PC-9 (cell line): Measurements from ENCODE around the gene MRO. TPM values are rescaled to one million over a fixed set of nuclear protein-coding genes. Genes with fewer than 3 reads are reported as not detected.

ENCODE experiments used
- Bru-seq: library from RNA; stranded (reverse); fragments of 400-500 nt; gene quantifications from one replicate; lab custom pipeline; 2021; lab: Mats Ljungman, UMichigan
- BruChase-seq, 2 experiments: library from RNA; stranded (reverse); fragments of 400-500 nt; gene quantifications; one replicate each; lab custom pipeline; 2021; lab: Mats Ljungman, UMichigan
- BruUV-seq: library from RNA; stranded (reverse); fragments of 400-500 nt; replicated peaks from 2 replicates; lab custom pipeline; 2021; lab: Mats Ljungman, UMichigan
- CTCF ChIA-PET: fragments of 300-600 bp; sonication (Branson Sonifier 250); formaldehyde crosslinking; loops from one replicate; lab custom pipeline; 2022; ENCODE audit warnings: antibody characterized with exemption; lab: Charles Lee
- POLR2A ChIA-PET: fragments of 300-600 bp; sonication (Branson Sonifier 250); formaldehyde crosslinking; loops from one replicate; lab custom pipeline; 2022; ENCODE audit warnings: antibody characterized with exemption; ENCODE audit not compliant: unreplicated experiment; lab: Charles Lee
- DNase-seq, 2 experiments: peaks; one replicate each; pipeline versions ENCODE4 v3.0.0 to v3.0.0-alpha.2; 2015 to 2022; ENCODE audit warnings: mixed read lengths in 1 of 2
- H2AFZ ChIP-seq: fragments of 200-600 bp; sonication (generic); 2 replicates; pipeline ENCODE4 v1.8.1; 2017; ENCODE audit warnings: antibody characterized with exemption
- H3F3A ChIP-seq: fragments of 200-600 bp; sonication (generic); 2 replicates; pipeline ENCODE4 v1.8.1; 2017; ENCODE audit warnings: antibody characterized with exemption, mild to moderate bottlenecking, low read depth; ENCODE audit not compliant: insufficient read depth
- H3K27ac ChIP-seq: fragments of 200-600 bp; sonication (generic); 2 replicates; pipeline ENCODE4 v1.6.1; 2016; ENCODE audit warnings: mixed run types
- H3K27me3 ChIP-seq: fragments of 200-600 bp; sonication (generic); 2 replicates; pipeline ENCODE4 v1.6.1; 2016; ENCODE audit warnings: low read depth, mixed run types; ENCODE audit not compliant: insufficient read depth
- H3K36me3 ChIP-seq: fragments of 200-600 bp; sonication (generic); 2 replicates; pipeline ENCODE4 v1.6.1; 2016; ENCODE audit warnings: low read depth, mixed run types
- H3K4me1 ChIP-seq: fragments of 200-600 bp; sonication (generic); replicated peaks from 2 replicates; pipeline ENCODE4 v1.6.1; 2016; ENCODE audit warnings: mixed run types; ENCODE audit not compliant: insufficient read depth
- H3K4me2 ChIP-seq: fragments of 200-600 bp; sonication (generic); 2 replicates; pipeline ENCODE4 v1.6.1; 2017; ENCODE audit warnings: mixed run types
- H3K4me3 ChIP-seq: fragments of 200-600 bp; sonication (generic); 2 replicates; pipeline ENCODE4 v1.6.1; 2016; ENCODE audit warnings: mixed run types
- H3K79me2 ChIP-seq: fragments of 200-600 bp; sonication (generic); 2 replicates; pipeline ENCODE4 v1.6.1; 2017; ENCODE audit warnings: low read depth, mixed run types
- H3K9me2 ChIP-seq: fragments of 200-600 bp; sonication (generic); 2 replicates; pipeline ENCODE4 v1.8.1; 2017; ENCODE audit warnings: mild to moderate bottlenecking; ENCODE audit not compliant: insufficient read depth
- H3K9me3 ChIP-seq: fragments of 200-600 bp; sonication (generic); 2 replicates; pipeline ENCODE4 v1.8.1; 2016; ENCODE audit warnings: low read depth; ENCODE audit not compliant: insufficient read depth
- H4K20me1 ChIP-seq: fragments of 200-600 bp; sonication (generic); 2 replicates; pipeline ENCODE4 v1.8.1; 2017; ENCODE audit not compliant: insufficient read depth
- CTCF ChIP-seq: fragments of 200-600 bp; sonication (generic); conservative IDR thresholded peaks from 2 replicates; pipeline ENCODE4 v1.6.1; 2017; ENCODE audit warnings: mixed run types, antibody characterized with exemption, mild to moderate bottlenecking, moderate library complexity
- EZH2 ChIP-seq: fragments of 200-600 bp; sonication (generic); IDR thresholded peaks from 2 replicates; pipeline ENCODE4 v1.8.0; 2017; ENCODE audit warnings: antibody characterized with exemption, low read depth
- intact Hi-C: fragments of 100-400 bp; cut with micrococcal nuclease; formaldehyde crosslinking; loops from one replicate; pipeline ENCODE4 v1.10.0; 2022; ENCODE audit not compliant: unreplicated experiment
- long read RNA-seq: library from polyadenylated mRNA; stranded (forward); transcript quantifications from one replicate; pipeline ENCODE4 v2.0.0, GENCODE V29; 2022
- total RNA-seq: library from RNA; stranded (reverse); gene quantifications from 2 replicates; pipeline ENCODE4 v1.2.3, GENCODE V29; 2021

The MRO gene
- total RNA-seq (not detected in 2 replicates), Bru-seq, nascent RNA (not detected), BruChase-seq, experiment 1, labeled RNA remaining after a 2-hour chase (not detected), BruChase-seq, experiment 2, labeled RNA remaining after a 6-hour chase (not detected)
- long read RNA-seq = 0 reads

- peak; percentile 59 to 60 for DNase-seq
- Histone ChIP-seq H3K4me3 (peak within 1 kb of the TSS; percentile 51; the same call in 1 of the 2 replicates), H2AFZ (peak within 1 kb of the TSS; percentile 73), H3K9me3 (no peaks in the 10 kb centered on the region), H3K27me3 (no peaks in the 10 kb centered on the region), H3K36me3 (no peaks in the 10 kb centered on the region), H3K27ac (no peak within 1 kb of the TSS), H3K4me1 (peaks cover 12% of the 10 kb centered on the region), H3K79me2 (no peaks in the 10 kb centered on the region), H4K20me1 (no peaks in the 10 kb centered on the region), H3F3A (no peaks in the 10 kb centered on the region), H3K9me2 (no peaks in the 10 kb centered on the region), H3K4me2 (peak within 1 kb of the TSS; percentile 89)
- intact Hi-C loops = loop anchor here (1.0 to 2.0 kb wide), 2 partner anchors 47 to 231 kb away; no protein-coding TSS in a partner anchor
- ChIA-PET CTCF (no interaction called here), POLR2A (no interaction called here)
- no TSS peak for BruUV-seq
- peak; percentile 92 for TF ChIP-seq CTCF
- TF ChIP-seq EZH2 = no peak
Observed at GRCh38 chr18:50819728-50820378, at the start of gene MRO. Gene MRO, minus strand, starts transcription at chr18:50820016. Its CDS starts 10,616 bp downstream, at chr18:50809400.

DNA sequence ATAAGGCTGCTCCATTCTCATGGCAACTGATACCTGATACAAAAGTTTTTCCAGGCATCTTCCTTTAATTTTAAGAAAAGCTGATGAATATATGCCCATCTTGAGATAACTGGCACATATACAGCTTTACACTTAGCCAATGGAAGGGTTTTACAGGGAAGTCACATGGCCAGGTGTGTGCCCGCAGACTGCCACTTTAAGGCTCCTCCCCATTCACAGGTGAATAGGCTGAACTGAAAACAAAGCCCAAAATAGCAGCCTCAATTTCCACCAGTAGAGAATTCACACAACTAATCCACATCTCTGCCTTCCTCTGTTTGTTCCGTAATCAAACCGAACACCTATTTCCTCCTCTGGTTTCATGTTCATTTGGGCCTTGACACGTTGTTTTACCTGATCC lies 49.3 kb upstream of the MRO start:
- no peak overlapping the region for H2AFZ ChIP-seq
- H3F3A ChIP-seq = peaks cover 23% of the 10 kb centered on the region
- no peak for DNase-seq
- H3K9me3 ChIP-seq = no peaks in the 10 kb centered on the region
- no TSS peak for BruUV-seq
- ChIA-PET POLR2A (interaction anchor here (0.7 kb wide), 1 partner anchor 10 kb away, joined by 3 read pairs; the partner anchor contains the start of gene ME2), CTCF (no interaction called here)
- no peaks in the 10 kb centered on the region for H3K36me3 ChIP-seq
- peaks cover 35% of the 10 kb centered on the region for H3K4me1 ChIP-seq
- no peak for TF ChIP-seq EZH2
- TF ChIP-seq CTCF = no peak
- H3K4me3 ChIP-seq = no peak overlapping the region
- intact Hi-C loops = no loop called here
- H4K20me1 ChIP-seq = no peaks in the 10 kb centered on the region
- H3K27me3 ChIP-seq = no peaks in the 10 kb centered on the region
- H3K4me2 ChIP-seq = 0 out of 2 replicates have a peak overlapping the region, but pooled peaks have one; percentile 47
- H3K27ac ChIP-seq = no peak overlapping the region
- no peaks in the 10 kb centered on the region for H3K79me2 ChIP-seq
- no peaks in the 10 kb centered on the region for H3K9me2 ChIP-seq

GRCh38 chr18:50866765-50867164 lies 46.9 kb upstream of the MRO start:
- POLR2A ChIA-PET = no interaction called here
- intact Hi-C loops = loop anchor here (2.0 kb wide), 1 partner anchor 46 kb away; the partner anchor contains the start of gene MRO
- Histone ChIP-seq H3K36me3 (no peaks in the 10 kb centered on the region), H3K4me2 (no peak overlapping the region), H3K4me3 (no peak overlapping the region), H3K9me3 (no peaks in the 10 kb centered on the region), H3K79me2 (no peaks in the 10 kb centered on the region), H3K4me1 (peaks cover 35% of the 10 kb centered on the region), H4K20me1 (no peaks in the 10 kb centered on the region), H2AFZ (no peak overlapping the region), H3K9me2 (no peaks in the 10 kb centered on the region), H3K27me3 (no peaks in the 10 kb centered on the region), H3F3A (peaks cover 23% of the 10 kb centered on the region), H3K27ac (no peak overlapping the region)
- no peak for DNase-seq
- CTCF ChIA-PET = no interaction called here
- BruUV-seq = no TSS peak
- TF ChIP-seq CTCF (peak; percentile 42; the same call in 1 of the 2 replicates), EZH2 (no peak)
